HG02571 (cell line): Measurements from ENCODE around the gene LARP4B.

ENCODE experiments used
- ATAC-seq: cut with Tn5 transposase; IDR thresholded peaks from one replicate; pipeline ENCODE4 v1.9.1; 2021; ENCODE audit warnings: mild to moderate bottlenecking, moderate library complexity; ENCODE audit not compliant: unreplicated experiment

Gene LARP4B

GRCh38 chr10:811379-812175, 119.9 kb downstream of the LARP4B start:
- ATAC-seq = no peak

DNA sequence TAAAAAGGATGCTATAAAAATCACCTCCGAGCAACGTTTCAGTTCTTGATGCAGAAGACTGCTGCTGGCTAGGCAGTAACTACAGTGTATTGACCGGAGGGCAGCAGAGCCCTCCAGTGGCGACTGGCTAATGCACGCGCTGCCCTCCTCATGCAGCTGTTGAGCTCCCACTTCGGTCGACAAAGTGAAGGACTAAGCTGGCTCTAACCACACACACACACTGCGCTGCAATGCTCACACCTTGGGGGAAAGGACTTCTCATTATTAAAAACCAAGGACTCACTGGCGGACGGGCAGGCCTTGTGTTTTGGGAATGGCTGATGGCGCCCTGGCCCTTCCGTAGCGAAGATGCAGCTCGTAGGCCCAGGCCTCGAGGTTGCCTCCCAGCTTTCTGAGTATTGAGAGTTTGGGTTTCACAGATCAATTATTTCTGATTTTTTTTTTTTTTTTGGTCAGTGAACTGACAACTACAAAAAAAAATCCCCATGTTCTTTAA, 121.1 kb downstream of the LARP4B start:
- no peak for ATAC-seq

- ATAC-seq = no peak
Measured at GRCh38 chr10:809671-810350, 121.7 kb downstream of the LARP4B start.

GRCh38 chr10:807958-808353, 123.5 kb downstream of the LARP4B start:
- no peak for ATAC-seq

DNA sequence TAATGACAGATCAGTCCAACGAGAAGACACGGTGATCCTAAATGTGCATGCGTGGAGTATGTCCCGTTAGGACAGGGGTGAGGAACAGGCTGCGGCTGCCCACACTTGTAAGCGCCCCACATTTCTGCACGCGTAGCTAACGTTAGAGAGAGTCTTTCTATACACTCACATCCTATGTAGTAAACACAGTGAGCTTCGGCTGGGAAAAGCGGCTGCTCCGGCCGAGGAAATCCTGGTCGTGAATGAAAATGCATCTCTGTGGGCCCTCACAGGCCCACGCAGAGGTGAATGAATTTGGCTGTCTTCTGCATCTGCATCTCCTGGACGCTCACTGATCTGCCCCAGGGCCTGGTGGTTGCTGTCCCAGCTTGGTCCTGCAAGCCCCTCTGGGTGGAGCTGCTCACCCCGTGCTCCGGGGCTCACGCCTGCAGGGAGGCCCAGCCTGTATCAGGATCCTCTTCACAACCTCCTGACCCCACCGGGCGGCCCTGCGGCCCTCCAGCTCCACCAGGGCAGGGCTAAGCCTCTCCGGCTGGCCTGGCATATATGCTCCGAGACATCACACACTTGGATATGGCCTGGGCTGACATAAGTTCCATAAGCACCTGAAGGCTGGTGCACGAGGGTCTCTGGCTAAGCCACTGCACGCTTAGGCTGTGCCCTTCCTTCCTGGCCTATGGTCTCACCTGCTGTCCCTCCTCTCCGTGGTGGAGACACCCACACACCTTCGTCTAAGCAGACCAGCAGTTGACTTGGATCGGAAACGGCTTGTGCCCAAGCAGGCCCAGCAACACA, 124.1 kb downstream of the LARP4B start:
- no peak for ATAC-seq

DNA sequence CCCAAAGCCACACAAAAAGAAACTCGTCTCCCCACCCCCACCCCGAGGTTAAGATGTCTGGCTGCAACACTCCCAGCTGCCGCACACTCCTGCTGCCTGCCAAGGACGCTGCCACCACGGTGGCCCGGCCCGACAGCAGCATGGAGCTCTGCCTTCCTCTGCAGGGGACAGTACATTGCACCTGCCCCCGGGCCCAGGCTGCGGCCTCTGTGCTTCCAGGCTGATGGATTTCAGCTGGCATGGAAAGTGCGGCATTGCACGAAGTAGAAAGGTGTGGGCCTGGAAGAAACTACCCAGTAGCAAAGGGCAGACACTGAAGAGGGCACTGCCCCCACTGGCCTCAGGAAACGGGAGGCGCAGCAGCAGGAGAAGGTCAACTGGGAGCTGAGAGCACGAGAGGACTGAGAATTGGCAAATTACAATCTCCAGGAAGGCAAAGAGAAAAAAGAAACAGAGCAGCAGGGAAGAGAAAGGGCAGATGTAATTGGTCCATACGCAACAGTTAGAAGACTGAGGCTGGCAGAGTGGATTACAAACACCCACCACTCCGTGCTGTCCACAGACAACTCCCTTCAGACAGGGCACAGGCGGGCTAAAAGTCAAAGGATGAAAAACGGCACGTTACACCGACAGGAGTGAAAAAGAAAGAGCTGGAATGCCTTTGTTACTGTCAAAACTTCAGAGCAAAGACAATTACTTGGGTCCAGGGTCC, 124.9 kb downstream of the LARP4B start:
- ATAC-seq = no peak

DNA sequence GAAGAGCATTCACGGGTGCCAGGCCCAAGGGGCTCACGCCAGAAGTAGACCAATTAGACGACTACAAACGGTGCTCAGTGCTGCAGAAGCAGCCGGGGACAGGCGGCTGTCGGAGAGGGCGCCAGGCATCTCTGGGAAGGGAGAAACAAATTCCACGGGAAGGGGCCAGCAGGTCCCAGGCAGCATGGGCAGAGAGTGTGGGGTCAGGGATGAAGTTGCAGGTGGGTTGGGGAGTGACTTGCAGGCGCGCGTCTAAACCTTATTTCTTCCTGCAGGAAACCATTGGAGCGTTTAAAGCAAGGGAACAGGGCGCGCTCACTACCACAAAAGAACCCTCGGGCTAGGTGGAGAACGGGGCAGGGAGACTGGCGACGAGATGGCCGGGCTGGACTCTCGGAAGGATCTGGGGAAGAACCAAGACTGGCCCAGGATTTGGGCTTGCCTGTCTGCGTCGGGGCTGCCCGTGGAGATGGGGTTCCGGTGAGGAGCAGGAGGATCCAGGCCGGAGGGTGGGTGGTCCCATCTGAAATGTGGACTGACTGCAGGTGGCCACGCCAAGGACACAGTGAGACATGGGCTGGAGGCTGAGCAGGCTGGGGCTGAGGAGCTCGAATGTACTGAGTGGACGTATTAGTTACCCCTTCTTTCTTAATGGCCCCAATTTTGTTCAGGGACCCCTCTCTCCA, 125.7 kb downstream of the LARP4B start:
- ATAC-seq = no peak

DNA sequence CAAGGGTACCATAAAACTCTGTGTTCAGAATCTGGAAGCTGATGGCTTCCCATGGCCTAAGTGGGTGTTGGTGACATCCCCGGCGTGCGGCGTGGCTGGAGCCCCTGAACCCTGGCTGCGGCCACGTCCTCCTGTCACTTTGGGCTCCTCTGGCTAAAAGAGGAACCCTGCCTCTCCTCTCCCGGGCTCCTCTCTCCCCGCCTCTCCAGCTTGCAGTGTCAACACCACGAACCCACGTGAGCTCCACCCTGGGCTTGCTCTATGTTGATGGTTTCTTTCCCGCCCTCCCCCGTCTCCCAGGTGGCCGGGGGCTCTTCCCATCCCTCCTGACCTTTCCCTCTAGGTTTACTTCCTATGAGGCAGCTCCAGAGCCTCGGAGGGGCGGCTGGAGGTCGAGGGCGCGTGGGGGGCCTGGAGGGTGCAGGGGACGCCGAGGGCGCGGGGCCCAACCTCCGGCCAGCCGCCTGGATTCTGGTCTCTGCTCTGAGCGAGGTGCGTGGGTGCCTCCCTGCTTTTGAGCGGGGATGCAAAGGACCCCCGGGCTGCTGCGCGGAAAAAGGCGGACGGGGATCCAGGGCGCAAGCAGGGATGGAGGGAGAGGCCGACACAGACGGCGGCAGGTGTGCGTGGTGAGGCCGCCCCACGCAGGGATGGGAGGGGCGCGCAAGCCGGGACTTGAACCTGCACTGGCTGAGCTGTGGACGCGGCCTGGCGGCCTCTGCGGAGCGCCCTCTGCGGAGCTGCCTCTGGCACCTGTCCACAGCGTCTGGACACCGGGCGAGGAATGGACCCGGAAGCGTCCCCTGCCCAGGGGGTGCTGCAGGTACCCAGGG, 126.5 kb downstream of the LARP4B start:
- ATAC-seq = no peak

- ATAC-seq = no peak
Measured at GRCh38 chr10:804191-804781, 127.2 kb downstream of the LARP4B start.

DNA sequence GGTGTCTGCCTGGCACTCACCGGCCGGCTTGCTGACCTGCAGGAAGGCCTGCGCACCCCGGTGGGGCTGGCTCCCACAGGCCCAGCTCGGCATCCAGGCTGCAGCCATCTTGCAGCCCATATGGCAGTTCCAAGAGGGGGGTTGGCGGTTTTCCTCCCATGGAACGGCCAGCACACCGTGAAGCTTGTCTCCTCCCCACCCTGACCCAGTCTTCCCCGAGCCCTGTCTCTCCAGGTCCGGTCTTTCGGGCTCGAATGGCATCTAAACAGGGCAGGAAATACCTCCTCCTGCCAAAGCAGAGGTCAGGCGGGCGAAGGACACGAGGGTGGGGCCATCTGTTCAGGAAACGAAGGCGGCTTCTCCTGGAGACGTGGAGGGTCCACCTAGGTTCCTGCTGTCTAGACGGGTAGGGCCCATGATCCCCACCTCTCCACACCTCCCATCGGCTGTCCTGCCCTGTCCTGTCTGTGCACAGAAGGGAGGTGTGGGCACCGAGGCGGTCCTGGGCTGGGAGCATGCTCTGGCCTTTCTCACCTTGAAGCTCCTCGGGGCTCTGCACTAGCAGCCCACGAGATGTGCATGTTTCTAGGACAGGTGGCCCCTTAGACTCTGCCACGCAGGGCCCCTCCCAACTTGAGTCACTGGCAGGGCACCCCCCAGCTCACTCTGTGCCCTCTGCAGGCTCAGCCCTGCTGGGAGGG, 128.3 kb downstream of the LARP4B start:
- ATAC-seq = no peak

- no peak for ATAC-seq
Measured at GRCh38 chr10:802506-802905, 129.0 kb downstream of the LARP4B start.

- no peak for ATAC-seq
Measured at GRCh38 chr10:797179-797578, 134.3 kb downstream of the LARP4B start.

GRCh38 chr10:796233-796632, 135.3 kb downstream of the LARP4B start:
- no peak for ATAC-seq

DNA sequence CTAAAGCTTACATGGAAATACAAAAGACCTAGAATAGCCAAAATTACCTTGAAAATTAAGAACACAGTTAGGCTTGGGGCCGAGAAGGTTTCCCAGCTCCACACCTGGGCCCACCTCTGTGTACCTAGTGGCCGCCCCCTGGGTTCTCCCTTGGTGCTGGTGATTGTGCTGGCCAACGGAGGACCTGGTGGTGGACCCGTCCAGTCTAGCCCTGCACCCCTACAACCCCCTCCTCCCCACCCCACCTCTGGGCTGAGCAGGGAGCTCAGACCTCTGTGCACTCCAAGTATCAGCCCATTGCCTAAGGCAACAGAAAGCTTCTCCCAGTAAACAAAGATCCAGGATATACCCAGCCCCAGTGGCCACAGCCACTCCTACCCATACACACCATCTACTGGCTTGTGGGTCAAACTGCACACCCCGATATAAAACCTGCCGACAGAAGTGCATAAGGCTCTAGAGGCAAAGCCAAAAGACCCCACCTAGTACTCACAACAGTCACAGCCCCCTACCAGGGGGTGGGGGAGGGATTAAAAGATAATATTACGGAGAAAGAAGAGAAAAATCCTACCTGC, 137.0 kb downstream of the LARP4B start:
- no peak for ATAC-seq

DNA sequence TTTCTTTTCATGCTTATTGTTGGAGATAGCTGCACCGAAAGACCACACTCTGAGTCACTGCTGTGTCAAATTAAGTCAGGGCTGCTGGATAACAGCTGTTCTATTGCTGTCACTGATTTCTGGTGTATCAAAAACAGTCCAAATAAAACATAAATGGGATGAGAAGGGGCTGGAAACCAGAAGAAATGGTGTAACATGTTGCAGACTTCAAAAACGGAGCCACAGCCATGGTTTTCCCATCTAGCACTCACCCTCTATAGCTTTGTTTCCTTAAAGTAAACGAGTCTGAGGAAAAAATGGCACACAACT, 138.8 kb downstream of the LARP4B start:
- no peak for ATAC-seq

DNA sequence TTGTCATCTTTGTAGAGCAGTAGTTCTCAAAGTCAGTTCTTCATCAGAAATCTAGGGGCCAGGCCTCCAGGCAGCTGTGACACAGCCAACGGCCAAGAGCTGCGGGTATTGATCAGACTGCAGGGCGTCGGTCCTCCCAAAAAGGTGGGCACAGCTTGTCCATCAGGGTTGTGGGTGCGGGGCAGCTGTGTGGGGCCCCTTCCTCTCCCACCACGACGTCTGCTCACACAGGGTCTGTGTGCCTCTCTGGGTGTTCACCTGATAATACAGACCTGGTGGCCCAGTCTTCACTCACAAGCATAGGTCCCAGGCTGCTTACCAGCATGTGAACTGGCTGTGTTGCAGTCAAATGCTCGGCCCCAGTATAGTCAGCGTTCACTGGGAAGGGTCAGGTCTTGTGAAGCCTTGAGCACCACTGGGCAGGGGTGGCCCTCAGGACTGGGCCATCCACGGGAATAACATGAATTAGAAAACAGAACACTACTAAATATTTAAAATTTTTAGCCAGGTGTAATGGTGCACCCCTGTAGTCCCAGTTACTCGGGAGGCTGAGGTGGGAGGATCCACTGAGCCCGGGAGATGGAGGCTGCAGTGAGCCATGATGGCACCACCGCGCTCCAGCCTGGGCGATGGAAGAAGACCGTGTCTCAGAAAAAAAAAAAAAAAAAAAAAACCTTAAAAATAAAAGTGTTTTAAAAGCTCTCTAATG, 139.3 kb downstream of the LARP4B start:
- no peak for ATAC-seq

GRCh38 chr10:791639-792038, 139.9 kb downstream of the LARP4B start:
- ATAC-seq = no peak
